Myocyte (in vitro differentiated cells): Measurements from ENCODE around the gene ZFP2. TPM values are rescaled to one million over a fixed set of nuclear protein-coding genes. Genes with fewer than 3 reads are reported as not detected.
A peak's percentile ranks its signal among the peaks of the same experiment; 100 is the strongest.
"Not testable (repeated sequence)": the region's sequence is repeated elsewhere in the genome, so short reads cannot be mapped to it uniquely, and the experiment has no call there.

ENCODE experiments used
- DNase-seq: peaks from one replicate; pipeline ENCODE4 v3.0.0-alpha.2; 2012; ENCODE audit warnings: low read depth
- polyA plus RNA-seq: library from polyadenylated mRNA; unstranded; fragments of >200 nt; gene quantifications from one replicate; pipeline ENCODE4 v1.2.1, GENCODE V29; 2012; ENCODE audit warnings: missing spikeins
- total RNA-seq: library from RNA; depleted of rRNA; stranded (reverse); fragments of >200 nt; gene quantifications from 2 replicates; pipeline ENCODE4 v1.2.3, GENCODE V29; 2014

ZFP2 gene
- total RNA-seq: 1.2 and 4.0 TPM in 2 replicates
- polyA plus RNA-seq: 0.63 TPM

GRCh38 chr5:178895615-178896571 is at the start of gene ZFP2:
Gene ZFP2, plus strand, starts transcription at chr5:178895913. Its CDS starts 35,401 bp downstream, at chr5:178931314.
- peak; percentile 44 for DNase-seq

- DNase-seq: no peak
Observed at GRCh38 chr5:178849316-178849715, 46.4 kb upstream of the ZFP2 start.

GRCh38 chr5:178851951-178852350 is 43.8 kb upstream of the ZFP2 start:
- DNase-seq: no peak

- no peak for DNase-seq
Observed at GRCh38 chr5:178854284-178854683, 41.4 kb upstream of the ZFP2 start.

- DNase-seq: peak; percentile 95
Observed at GRCh38 chr5:178859625-178860521, 35.8 kb upstream of the ZFP2 start, which contains the start of gene ZNF354B. Gene ZNF354B, plus strand, starts transcription at chr5:178859953. Its CDS starts 1,095 bp downstream, at chr5:178861048.

- DNase-seq: not testable (repeated sequence)
Observed at GRCh38 chr5:178860615-178861014, 35.1 kb upstream of the ZFP2 start.

GRCh38 chr5:178861627-178862026 is 34.1 kb upstream of the ZFP2 start:
- no peak for DNase-seq

- no peak for DNase-seq
Observed at GRCh38 chr5:178866946-178867345, 28.8 kb upstream of the ZFP2 start.

GRCh38 chr5:178869577-178869976 is 26.1 kb upstream of the ZFP2 start:
- no peak for DNase-seq

GRCh38 chr5:178870411-178870810 is 25.3 kb upstream of the ZFP2 start:
- no peak for DNase-seq

GRCh38 chr5:178872302-178872701 is 23.4 kb upstream of the ZFP2 start:
- no peak for DNase-seq

GRCh38 chr5:178883115-178883694 is 12.5 kb upstream of the ZFP2 start:
- DNase-seq: not testable (repeated sequence)

GRCh38 chr5:178883815-178884430 is 11.8 kb upstream of the ZFP2 start:
- DNase-seq: no peak

- no peak for DNase-seq
Observed at GRCh38 chr5:178899289-178899688, 3.6 kb downstream of the ZFP2 start.

- DNase-seq: no peak
Observed at GRCh38 chr5:178902849-178903248, 7.1 kb downstream of the ZFP2 start.

GRCh38 chr5:178931846-178932760 is 36.4 kb downstream of the ZFP2 start:
- no peak for DNase-seq

GRCh38 chr5:178940569-178941360 is 45.1 kb downstream of the ZFP2 start, which contains the start of gene ZNF454:
Gene ZNF454, plus strand, starts transcription at chr5:178941198. Its CDS starts 1,594 bp downstream, at chr5:178942792.
- DNase-seq: no peak

GRCh38 chr5:178941361-178941760 is 45.6 kb downstream of the ZFP2 start:
- DNase-seq: no peak
